GM19035 (cell line): ENCODE data around the gene RANBP9.

Experiments used
- ATAC-seq: cut with Tn5 transposase; IDR thresholded peaks from one replicate; pipeline ENCODE4 v1.9.1; 2021; ENCODE audit not compliant: unreplicated experiment

RANBP9 gene

GRCh38 chr6:13711733-13712598, at the start of gene RANBP9:
TSS of gene RANBP9 (minus strand) at chr6:13711835. CDS start at chr6:13711505, 330 bp downstream.
- ATAC-seq: peak; percentile 75

DNA sequence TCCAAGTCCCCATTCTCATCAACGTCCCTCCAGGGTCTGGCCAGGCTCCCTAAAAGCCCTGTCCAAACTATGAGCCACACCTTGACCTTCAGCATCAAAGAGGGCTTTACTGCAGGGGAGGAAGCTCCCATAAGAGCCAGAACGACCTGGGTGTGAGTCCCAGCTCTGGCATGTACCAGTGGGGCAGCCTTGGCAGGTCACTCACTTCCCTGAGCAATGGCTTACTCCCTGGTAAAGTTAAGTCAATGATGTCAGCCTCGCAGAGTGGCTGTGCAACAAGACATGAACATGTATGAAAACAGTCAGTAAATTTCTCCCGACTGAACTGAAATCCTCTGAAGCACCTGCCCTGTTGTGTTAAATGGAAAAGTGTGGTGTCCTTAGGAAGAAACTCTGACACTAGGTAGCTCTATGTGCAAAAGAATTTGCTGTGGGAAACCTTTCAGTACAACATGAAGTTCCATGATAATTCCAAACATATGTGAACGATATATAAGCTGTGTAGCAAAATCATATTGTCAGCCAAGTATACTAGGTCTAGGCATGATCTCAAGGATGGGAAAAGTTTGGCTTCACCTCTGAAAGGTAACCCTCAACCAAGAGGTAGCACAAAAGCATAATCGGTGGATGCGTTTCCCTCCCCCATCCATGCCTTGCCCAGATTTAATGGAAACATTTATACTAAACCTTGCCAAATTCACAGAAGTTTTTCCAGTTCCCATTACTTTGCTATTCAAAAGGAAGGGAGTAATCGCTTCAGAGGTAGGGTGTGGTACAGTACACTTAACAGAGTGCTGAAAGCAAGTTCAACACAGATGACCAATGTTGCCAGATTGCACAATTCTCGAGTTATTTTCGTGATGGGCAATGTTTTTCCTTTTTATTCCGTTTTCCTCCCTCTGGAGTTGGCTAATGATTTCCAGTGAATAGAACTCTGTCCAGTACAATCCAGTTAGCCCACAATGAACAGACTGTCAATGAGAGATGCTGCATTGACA, 49.0 kb upstream of the RANBP9 start:
- ATAC-seq: no peak

DNA sequence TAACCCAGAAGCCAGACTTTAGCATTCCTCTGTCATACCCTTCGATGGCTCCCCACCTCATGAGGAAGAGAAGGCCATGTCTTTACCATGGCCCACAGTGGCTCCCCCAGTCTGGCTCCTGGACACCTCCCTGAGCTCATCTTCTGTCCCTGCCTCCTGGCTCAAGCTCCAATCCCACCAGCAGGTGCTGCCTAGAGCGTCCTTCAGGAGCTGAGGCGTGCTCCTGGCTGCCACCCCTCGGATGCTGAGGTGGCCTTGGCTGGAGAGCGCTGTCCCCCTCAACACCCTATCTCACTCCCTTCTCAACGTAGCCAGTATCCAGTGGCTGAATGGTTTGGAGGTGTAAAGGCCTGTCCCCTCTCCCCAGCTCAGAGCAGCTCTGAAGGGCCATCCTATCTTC, 47.4 kb upstream of the RANBP9 start:
- no peak for ATAC-seq

DNA sequence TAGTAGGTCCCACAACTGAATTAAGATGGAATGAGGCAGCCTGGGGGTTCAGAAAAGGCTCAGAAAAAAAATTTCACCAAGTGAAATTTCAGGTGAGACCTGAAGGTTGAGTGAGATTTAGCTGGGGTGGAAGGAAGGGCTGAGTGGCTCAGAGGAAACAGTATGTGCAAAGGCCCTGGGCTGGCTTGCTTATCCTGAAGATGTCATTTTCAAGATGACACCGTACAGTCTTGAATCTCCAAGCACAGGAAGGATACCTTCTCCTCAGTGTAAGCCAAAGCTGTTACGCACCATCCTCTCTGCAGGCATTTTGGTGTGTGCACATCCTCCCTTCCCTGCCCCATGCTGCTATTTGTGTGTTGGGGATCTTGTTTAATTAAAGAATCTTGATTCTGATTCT, 43.0 kb upstream of the RANBP9 start:
- ATAC-seq: no peak

DNA sequence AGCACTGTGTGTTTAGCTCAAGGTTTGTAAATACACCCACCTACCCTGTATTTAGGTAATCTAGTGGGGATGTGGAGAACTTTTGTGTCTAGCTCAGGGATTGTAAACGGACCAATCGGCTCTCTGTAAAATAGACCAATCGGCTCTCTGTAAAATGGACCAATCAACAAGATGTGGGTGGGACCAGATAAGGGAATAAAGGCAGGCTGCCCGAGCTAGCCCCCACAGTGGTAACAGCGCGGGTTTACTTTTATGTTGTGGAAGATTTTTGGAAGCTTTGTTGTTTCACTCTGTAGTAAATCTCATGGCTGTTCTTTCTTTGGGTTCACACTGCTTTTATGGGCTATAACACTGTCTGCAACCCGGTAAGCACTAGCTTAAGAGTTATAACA, 32.1 kb upstream of the RANBP9 start:
- ATAC-seq: no peak

DNA sequence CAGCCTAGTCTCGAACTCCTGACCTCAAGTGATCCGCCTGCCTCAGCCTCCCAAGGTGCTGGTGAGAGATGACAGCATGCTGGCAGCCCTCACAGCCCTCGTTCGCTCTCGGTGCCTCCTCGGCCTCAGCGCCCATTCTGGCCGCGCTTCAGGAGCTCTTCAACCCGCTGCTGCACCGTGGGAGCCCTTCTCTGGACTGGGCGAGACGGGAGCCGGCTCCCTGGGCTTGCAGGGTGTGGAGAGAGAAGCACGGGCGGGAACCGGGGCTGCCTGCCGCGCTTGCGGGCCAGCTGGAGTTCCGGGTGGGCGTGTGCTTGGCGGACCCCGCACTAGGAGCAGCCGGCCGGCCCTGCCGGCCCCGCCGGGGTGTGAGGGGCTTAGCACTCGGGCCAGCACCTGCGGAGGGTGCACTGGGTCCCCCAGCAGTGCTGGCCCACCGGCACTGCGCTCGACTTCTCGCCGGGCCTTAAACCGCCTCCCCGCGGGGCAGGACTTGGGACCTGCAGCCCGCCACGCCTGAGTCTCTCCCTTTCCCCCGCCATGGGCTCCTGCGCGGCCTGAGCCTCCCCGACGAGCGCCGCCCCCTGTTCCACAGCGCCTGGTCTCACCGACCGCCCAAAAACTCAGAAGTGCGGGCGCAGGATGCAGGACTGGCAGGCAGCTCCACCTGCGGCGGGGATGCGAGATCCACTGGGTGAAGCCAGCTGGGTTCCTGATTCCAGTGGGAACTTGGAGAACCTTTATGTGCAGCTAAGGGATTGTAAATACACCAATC, 31.5 kb upstream of the RANBP9 start:
- ATAC-seq: no peak

GRCh38 chr6:13741365-13741764, 29.7 kb upstream of the RANBP9 start:
- ATAC-seq: no peak

- no peak for ATAC-seq
Observed at GRCh38 chr6:13735031-13735430, 23.4 kb upstream of the RANBP9 start.

GRCh38 chr6:13733178-13733887, 21.7 kb upstream of the RANBP9 start:
- no peak for ATAC-seq

DNA sequence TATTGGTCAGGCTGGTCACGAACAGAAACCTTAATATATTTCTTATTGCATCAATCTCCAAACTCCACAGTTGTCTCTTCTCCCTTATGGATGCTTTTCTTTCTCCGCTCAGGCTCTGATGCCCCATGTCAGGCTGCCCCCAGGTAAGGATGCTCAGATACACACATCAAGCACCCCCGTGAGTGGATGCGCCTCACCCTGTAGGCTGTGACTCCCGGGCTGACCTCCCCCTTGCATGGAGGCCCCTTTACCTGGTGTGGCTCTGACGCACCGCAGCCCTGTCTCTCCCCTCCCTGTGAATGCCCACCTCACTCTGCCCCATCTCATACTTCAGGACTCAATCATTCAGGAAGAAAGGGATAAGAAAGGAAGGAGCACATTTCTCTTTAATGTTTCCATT, 19.1 kb upstream of the RANBP9 start:
- ATAC-seq: no peak

DNA sequence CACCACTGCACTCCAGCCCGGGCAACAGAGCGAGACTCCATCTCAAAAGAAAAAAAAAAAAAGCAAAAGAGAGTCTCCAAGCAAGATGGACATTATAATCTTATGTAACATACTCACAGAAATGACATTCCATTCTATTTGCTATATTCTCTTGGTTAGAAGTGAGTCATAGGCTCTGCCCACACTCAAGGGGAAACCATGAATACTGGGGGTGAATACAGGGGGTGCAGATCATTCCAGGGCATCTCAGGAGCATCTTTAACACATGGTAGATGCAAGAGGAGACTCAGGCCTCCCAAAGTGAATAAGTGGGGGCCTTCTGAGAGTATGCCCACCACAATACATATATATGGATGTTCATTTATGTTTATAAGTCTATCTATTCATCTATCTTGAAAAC, 18.3 kb upstream of the RANBP9 start:
- no peak for ATAC-seq

DNA sequence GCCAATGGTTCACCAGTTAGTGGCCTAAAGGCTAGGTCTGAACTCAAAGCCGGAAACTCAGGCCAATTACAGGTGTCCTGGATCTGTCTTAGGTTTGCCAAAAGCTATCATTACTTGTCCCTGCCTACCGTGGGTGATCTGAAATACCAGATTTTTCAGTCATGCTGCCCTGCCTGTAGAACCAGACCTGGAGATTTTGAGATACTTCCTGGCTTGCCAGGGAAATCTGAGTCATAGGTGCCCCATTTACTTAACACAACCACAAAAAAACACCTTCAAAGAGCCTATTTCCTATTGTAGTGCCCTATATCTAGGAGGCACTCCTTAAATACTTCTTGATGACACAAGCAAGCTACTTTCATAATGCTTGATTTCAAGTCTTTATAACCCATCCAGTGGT, 13.9 kb upstream of the RANBP9 start:
- ATAC-seq: no peak

DNA sequence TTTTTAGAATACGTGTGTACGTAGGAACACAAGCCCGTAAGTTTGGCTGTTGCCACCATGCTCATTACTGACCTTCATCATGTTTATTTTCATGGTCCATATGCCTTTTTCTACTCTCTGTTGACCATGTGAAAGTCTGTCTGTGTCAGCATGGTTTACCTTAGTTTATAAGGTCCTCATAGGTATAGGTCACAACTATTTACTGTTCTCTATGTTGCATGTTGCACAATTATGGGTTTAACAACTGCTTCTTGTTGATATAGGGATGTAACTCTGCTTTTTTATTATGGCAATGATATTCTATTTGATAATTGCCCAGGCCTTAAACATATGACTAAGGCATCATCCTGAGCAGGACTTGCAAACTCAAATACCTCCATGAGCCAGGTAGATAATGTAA, 13.4 kb upstream of the RANBP9 start:
- no peak for ATAC-seq

DNA sequence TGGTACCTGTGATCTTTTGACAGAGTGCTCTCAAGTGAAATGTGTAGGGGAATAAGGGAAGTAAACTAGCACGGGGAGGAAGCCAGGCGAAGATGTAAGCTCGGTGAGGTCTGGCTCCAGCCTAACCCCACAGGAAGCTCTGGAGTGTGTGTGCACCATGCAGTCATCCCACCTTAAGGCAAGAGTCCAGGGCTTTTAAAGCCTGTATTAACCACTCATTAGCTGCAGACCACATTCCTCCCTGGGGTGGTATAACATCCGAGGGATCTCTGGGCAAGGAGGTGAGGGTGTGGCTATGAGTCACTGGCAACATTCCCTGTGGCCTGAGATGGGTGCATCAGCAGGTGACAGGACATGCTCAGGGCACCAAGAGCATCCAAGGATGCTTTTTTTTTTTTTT, 12.5 kb upstream of the RANBP9 start:
- ATAC-seq: no peak

- ATAC-seq: no peak
Observed at GRCh38 chr6:13722880-13723279, 11.2 kb upstream of the RANBP9 start.

DNA sequence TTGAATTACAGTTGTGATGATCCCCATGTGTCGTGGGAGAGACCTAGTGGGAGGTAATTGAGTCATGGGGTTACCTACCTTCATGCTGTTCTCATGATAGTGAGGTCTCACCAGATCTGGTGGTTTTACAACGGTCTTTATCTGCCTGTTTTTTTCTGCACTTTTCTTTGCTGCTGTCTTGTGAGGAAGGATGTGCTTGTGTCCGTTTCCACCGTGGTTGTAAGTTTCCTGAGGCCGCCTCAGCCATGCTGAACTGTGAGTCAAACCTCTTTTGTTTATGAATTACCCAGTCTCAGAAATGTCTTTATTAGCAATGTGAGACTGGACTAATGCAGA, 6.5 kb upstream of the RANBP9 start:
- no peak for ATAC-seq

DNA sequence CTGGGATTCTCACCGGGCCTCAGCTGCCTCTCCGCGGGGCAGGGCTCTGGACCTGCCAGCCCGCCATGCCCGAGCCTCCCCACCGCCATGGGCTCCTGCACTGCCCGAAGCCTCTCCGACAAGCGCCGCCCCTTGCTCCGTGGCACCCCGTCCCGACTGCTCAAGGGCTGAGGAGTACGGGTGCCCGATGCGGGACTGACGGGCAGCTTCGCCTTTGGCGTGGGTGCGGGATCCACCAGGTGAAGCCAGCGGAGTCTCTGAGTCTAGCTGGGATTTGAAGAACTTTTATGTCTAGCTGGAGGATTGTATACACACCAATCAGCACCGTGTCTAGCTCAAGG, 5.3 kb upstream of the RANBP9 start:
- ATAC-seq: no peak

GRCh38 chr6:13716225-13716954, 4.8 kb upstream of the RANBP9 start:
- no peak for ATAC-seq

GRCh38 chr6:13715444-13715883, 3.8 kb upstream of the RANBP9 start:
- no peak for ATAC-seq

DNA sequence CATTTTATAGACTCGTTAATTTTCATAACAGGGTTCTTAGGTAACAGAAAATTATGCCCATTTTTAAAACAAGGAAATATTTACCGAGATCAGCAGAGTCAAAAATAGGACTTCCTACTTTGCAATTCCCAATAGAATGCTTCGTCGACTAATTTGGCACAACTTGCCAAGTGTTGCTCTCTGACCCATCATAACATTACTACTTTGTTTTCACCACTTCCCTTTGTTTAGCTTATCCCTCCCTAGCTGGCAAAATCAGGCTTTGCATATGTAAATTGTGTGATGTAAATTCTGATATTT, 914 bp upstream of the RANBP9 start:
- no peak for ATAC-seq
